Measurements from ENCODE around the gene RHPN2.
"Not testable (repeated sequence)": the region's sequence is repeated elsewhere in the genome, so short reads cannot be mapped to it uniquely, and the experiment has no call there.

DNA sequence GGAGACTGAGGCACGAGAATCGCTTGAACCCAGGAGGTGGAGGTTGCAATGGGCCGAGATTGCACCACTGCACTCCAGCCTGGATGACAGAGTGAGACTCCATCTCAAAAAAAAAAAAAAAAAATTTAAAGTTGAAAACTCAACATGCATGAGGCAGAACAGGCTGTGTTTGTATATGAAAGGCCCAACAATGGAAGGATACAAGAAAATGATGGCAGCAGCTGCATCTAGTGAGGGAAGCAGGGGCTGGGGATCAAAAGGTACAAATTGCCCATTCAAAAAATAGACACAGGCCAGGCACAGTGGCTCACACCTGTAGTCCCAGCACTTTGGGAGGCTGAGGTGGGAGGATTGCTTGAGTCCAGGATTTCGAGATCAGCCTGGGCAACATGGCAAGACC, 86.9 kb downstream of the RHPN2 start:
- not testable (repeated sequence) for TF ChIP-seq MYNN (CRISPR knock-in tag; IDR thresholded peaks at IDR 0.05; ENCODE audit: low read depth); GFI1 (CRISPR knock-in tag; IDR thresholded peaks at IDR 0.05; ENCODE audit: borderline replicate concordance); SOX5 (CRISPR knock-in tag; IDR thresholded peaks at IDR 0.05; ENCODE audit: borderline replicate concordance); NFYB (CRISPR knock-in tag; IDR thresholded peaks at IDR 0.05)

Data from HepG2 (cell line).